Stimulated activated naive CD8-positive, alpha-beta T cell treated with anti-CD3 and anti-CD28 coated beads, Interleukin-15, Interleukin-2, amounts not matched to agents 100 U/mL and 50 U/mL, for 24 hours (primary cell): ENCODE data around the gene EGR2.

Experiments used
- ATAC-seq: fragments of 150-1000 bp; cut with Tn5 transposase; one replicate; pipeline ENCODE4 v1.10.0; 2021
- DNase-seq: peaks from one replicate; pipeline ENCODE4 v3.0.0; 2021

EGR2 gene

GRCh38 chr10:62816331-62817120 lies at the start of gene EGR2:
EGR2 (minus strand) TSS chr10:62816366; CDS start chr10:62816029, 337 bp downstream.
- DNase-seq (peak; percentile 93), ATAC-seq (peak; percentile 73)

GRCh38 chr10:62862447-62862846 lies 46.3 kb upstream of the EGR2 start:
- ATAC-seq (no peak), DNase-seq (no peak)

GRCh38 chr10:62861507-62861906 lies 45.3 kb upstream of the EGR2 start:
- ATAC-seq, result peak; percentile 53
- peak; percentile 16 for DNase-seq

GRCh38 chr10:62860946-62861345 lies 44.8 kb upstream of the EGR2 start:
- DNase-seq (no peak), ATAC-seq (no peak)

- ATAC-seq (no peak), DNase-seq (no peak)
Measured at GRCh38 chr10:62858364-62858763, 42.2 kb upstream of the EGR2 start.

- ATAC-seq (peak; percentile 43), DNase-seq (no peak)
Measured at GRCh38 chr10:62856021-62856420, 39.9 kb upstream of the EGR2 start.

GRCh38 chr10:62853710-62854109 lies 37.5 kb upstream of the EGR2 start:
- DNase-seq, result peak; percentile 75
- ATAC-seq, result peak; percentile 57

GRCh38 chr10:62852961-62853702 lies 37.0 kb upstream of the EGR2 start:
- ATAC-seq (peak; percentile 72), DNase-seq (peak; percentile 67)

GRCh38 chr10:62851442-62851841 lies 35.3 kb upstream of the EGR2 start:
- ATAC-seq, result no peak

GRCh38 chr10:62850646-62851045 lies 34.5 kb upstream of the EGR2 start:
- DNase-seq (no peak), ATAC-seq (no peak)

More at GRCh38 chr10:62851442-62851841, 35.3 kb upstream of the EGR2 start:
- no peak for DNase-seq

- DNase-seq, result no peak
- no peak for ATAC-seq
Measured at GRCh38 chr10:62847433-62847832, 31.3 kb upstream of the EGR2 start.

- peak; percentile 87 for ATAC-seq
- DNase-seq, result peak; percentile 21
Measured at GRCh38 chr10:62844280-62845011, 28.3 kb upstream of the EGR2 start.

- ATAC-seq, result no peak
Measured at GRCh38 chr10:62843600-62843999, 27.4 kb upstream of the EGR2 start.

GRCh38 chr10:62842983-62843382 lies 26.8 kb upstream of the EGR2 start:
- no peak for DNase-seq
- no peak for ATAC-seq

More at GRCh38 chr10:62843600-62843999, 27.4 kb upstream of the EGR2 start:
- no peak for DNase-seq

GRCh38 chr10:62839590-62839989 lies 23.4 kb upstream of the EGR2 start:
- DNase-seq (no peak), ATAC-seq (no peak)

GRCh38 chr10:62831346-62831745 lies 15.2 kb upstream of the EGR2 start:
- no peak for DNase-seq

GRCh38 chr10:62830679-62831078 lies 14.5 kb upstream of the EGR2 start:
- ATAC-seq, result no peak
- DNase-seq, result no peak

More at GRCh38 chr10:62831346-62831745, 15.2 kb upstream of the EGR2 start:
- no peak for ATAC-seq

GRCh38 chr10:62829622-62830021 lies 13.5 kb upstream of the EGR2 start:
- ATAC-seq (no peak), DNase-seq (no peak)

- no peak for ATAC-seq
- no peak for DNase-seq
Measured at GRCh38 chr10:62826273-62826672, 10.1 kb upstream of the EGR2 start.

- no peak for ATAC-seq
- no peak for DNase-seq
Measured at GRCh38 chr10:62820586-62820985, 4.4 kb upstream of the EGR2 start.

- no peak for DNase-seq
- no peak for ATAC-seq
Measured at GRCh38 chr10:62819141-62819920, 3.2 kb upstream of the EGR2 start.
